ENCODE results near the gene INPP4B. TPM values are rescaled to one million over a fixed set of nuclear protein-coding genes. Genes with fewer than 3 reads are reported as not detected.
"Not testable (repeated sequence)": the region's sequence is repeated elsewhere in the genome, so short reads cannot be mapped to it uniquely, and the experiment has no call there.

The INPP4B gene
- total RNA-seq, 1 experiment from 2014 or later = 14.3 TPM

GRCh38 chr4:142077048-142077447 is 769.1 kb downstream of the INPP4B start:
- Histone ChIP-seq H3K4me3 (replicated peaks in 1 of 2; ENCODE audit: low read depth in 1 of 2, low read length in 2 of 2) (no peak overlapping the region), H3K27ac (ENCODE audit: low read depth, low read length) (no peak overlapping the region), H3K9me3 (ENCODE audit: control insufficient read depth in 1 of 2, insufficient read depth in 1 of 2, low read depth in 1 of 2, low read length in 2 of 2) (no peaks in the 10 kb centered on the region), H3K4me2 (ENCODE audit: low read length) (no peak overlapping the region), H3K9me2 (ENCODE audit: insufficient read depth) (no peaks in the 10 kb centered on the region), H2AFZ (ENCODE audit: low read depth, low read length, poor library complexity, severe bottlenecking) (no peak overlapping the region), H4K20me1 (ENCODE audit: insufficient read depth) (no peaks in the 10 kb centered on the region), H3K79me2 (ENCODE audit: insufficient read depth, low read length) (no peaks in the 10 kb centered on the region), H3K4me1 (ENCODE audit: control insufficient read depth in 1 of 2, insufficient read depth in 2 of 2, low read length in 2 of 2) (no peaks in the 10 kb centered on the region), H3K9ac (ENCODE audit: low read length) (no peak overlapping the region), H3K36me3 (ENCODE audit: control insufficient read depth in 1 of 2, insufficient read depth in 2 of 2, low read length in 2 of 2) (no peaks in the 10 kb centered on the region), H3K27me3 (ENCODE audit: insufficient read depth, low read length) (no peaks in the 10 kb centered on the region)
- ATAC-seq (no peak), DNase-seq (ENCODE audit: low read depth, low spot score) (no peak)
- no TSS peak for BruUV-seq (replicated peaks)
- intact Hi-C loops (cut with micrococcal nuclease) = no loop called here
- CTCF ChIA-PET = no interaction called here
- POLR2A ChIA-PET = no interaction called here
- TF ChIP-seq ZNF274 (IDR thresholded peaks at IDR 0.05; ENCODE audit: low read depth, low read length) (no peak), TCF7L2 (IDR thresholded peaks at IDR 0.05; ENCODE audit: borderline replicate concordance, extremely low read depth, insufficient read depth, insufficient read length) (no peak)
- RAD21 ChIA-PET (ENCODE audit: low non-redundant PET in 1 of 2, low total read pairs in 2 of 2, uncharacterized antibody in 2 of 2, unreplicated experiment in 2 of 2) = no interaction called here

- CTCF ChIA-PET; H3K27ac ChIP-seq (ENCODE audit: low read depth, low read length); intact Hi-C loops (cut with micrococcal nuclease); H3K36me3 ChIP-seq (ENCODE audit: control insufficient read depth in 1 of 2, insufficient read depth in 2 of 2, low read length in 2 of 2); POLR2A ChIA-PET; H3K9me2 ChIP-seq (ENCODE audit: insufficient read depth); H2AFZ ChIP-seq (ENCODE audit: low read depth, low read length, poor library complexity, severe bottlenecking); H3K79me2 ChIP-seq (ENCODE audit: insufficient read depth, low read length); H4K20me1 ChIP-seq (ENCODE audit: insufficient read depth); H3K4me2 ChIP-seq (ENCODE audit: low read length); H3K9me3 ChIP-seq (ENCODE audit: control insufficient read depth in 1 of 2, insufficient read depth in 1 of 2, low read depth in 1 of 2, low read length in 2 of 2); ATAC-seq; H3K27me3 ChIP-seq (ENCODE audit: insufficient read depth, low read length); BruUV-seq (replicated peaks); DNase-seq (ENCODE audit: low read depth, low spot score); H3K9ac ChIP-seq (ENCODE audit: low read length); RAD21 ChIA-PET (ENCODE audit: low non-redundant PET in 1 of 2, low total read pairs in 2 of 2, uncharacterized antibody in 2 of 2, unreplicated experiment in 2 of 2); H3K4me3 ChIP-seq (replicated peaks in 1 of 2; ENCODE audit: low read depth in 1 of 2, low read length in 2 of 2); H3K4me1 ChIP-seq (ENCODE audit: control insufficient read depth in 1 of 2, insufficient read depth in 2 of 2, low read length in 2 of 2): not testable (repeated sequence)
These were observed 777.8 kb downstream of the INPP4B start for GRCh38 chr4:142068304-142068703.

DNA sequence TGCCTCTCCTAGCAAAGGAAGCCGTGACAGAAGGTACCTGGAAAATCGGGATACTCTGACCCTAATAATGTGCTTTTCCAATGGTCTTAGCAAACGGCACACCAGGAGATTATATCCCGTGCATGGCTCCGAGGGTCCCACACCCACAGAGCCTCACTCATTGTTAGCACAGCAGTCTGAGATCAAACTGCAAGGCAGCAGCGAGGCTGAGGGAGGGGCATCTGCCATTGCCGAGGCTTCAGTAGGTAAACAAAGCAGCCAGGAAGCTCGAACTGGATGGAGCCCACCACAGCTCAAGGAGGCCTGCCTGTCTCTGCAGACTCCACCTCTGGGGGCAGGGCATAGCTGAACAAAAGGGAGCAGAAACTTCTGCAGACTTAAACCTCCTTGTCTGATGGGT is 779.5 kb downstream of the INPP4B start:
- ATAC-seq; H3K4me3 ChIP-seq (replicated peaks in 1 of 2; ENCODE audit: low read depth in 1 of 2, low read length in 2 of 2); POLR2A ChIA-PET; H3K9me3 ChIP-seq (ENCODE audit: control insufficient read depth in 1 of 2, insufficient read depth in 1 of 2, low read depth in 1 of 2, low read length in 2 of 2); H3K9me2 ChIP-seq (ENCODE audit: insufficient read depth); H3K4me1 ChIP-seq (ENCODE audit: control insufficient read depth in 1 of 2, insufficient read depth in 2 of 2, low read length in 2 of 2); H3K36me3 ChIP-seq (ENCODE audit: control insufficient read depth in 1 of 2, insufficient read depth in 2 of 2, low read length in 2 of 2); H3K9ac ChIP-seq (ENCODE audit: low read length); H3K27ac ChIP-seq (ENCODE audit: low read depth, low read length); BruUV-seq (replicated peaks); H3K79me2 ChIP-seq (ENCODE audit: insufficient read depth, low read length); H3K27me3 ChIP-seq (ENCODE audit: insufficient read depth, low read length); H4K20me1 ChIP-seq (ENCODE audit: insufficient read depth); H3K4me2 ChIP-seq (ENCODE audit: low read length); DNase-seq (ENCODE audit: low read depth, low spot score); intact Hi-C loops (cut with micrococcal nuclease); CTCF ChIA-PET; H2AFZ ChIP-seq (ENCODE audit: low read depth, low read length, poor library complexity, severe bottlenecking); RAD21 ChIA-PET (ENCODE audit: low non-redundant PET in 1 of 2, low total read pairs in 2 of 2, uncharacterized antibody in 2 of 2, unreplicated experiment in 2 of 2): not testable (repeated sequence)
